ENCODE results near the gene EBP. TPM values are rescaled to one million over a fixed set of nuclear protein-coding genes. Genes with fewer than 3 reads are reported as not detected.

The EBP gene
- total RNA-seq, 2 donors from 2014 or later = 37.8 to 46.9 TPM

GRCh38 chrX:48491809-48492208 lies 29.8 kb upstream of the EBP start:
- no peak for TF ChIP-seq CTCF (IDR thresholded peaks at IDR 0.05)
- no peak for TF ChIP-seq POLR2A (IDR thresholded peaks at IDR 0.05)
- TF ChIP-seq POLR2AphosphoS5 (IDR thresholded peaks at IDR 0.05) = no peak

DNA sequence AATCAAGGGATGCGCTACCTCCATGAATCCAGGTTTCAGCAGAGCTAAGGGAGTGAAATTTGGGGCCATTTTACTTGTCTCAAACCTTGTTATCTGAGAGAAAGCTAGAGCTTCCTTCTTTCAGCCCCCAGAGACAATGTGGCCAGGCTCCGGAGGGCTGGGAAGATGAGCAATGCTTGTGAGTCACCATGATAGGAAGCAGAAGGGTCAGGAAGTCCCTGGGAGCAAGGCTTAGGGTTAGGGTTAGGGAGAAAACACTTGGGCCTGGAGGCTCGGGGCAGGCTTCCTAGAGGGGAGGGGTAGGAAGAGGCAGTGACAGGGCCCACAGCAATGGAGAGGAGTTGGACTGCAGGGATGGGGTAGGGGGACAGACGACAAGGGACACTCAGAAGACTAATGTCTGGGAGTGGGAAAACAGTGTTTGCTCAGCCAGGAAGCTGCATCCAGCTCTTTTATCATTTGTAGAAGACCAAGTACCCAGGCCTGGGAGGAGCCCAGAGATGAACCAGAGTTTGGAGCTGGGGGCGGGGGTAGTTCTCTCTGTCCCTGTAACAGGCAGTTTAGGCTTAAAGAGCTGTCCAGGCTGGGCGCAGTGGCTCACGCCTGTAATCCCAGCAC lies 29.2 kb upstream of the EBP start:
- 79% methylated on average over 7 of the region's 7 CpGs for WGBS
- intact Hi-C loops (cut with DNase I) = no loop called here
- H3K9me3 ChIP-seq = no peaks in the 10 kb centered on the region

More at GRCh38 chrX:48491809-48492208, 29.8 kb upstream of the EBP start:
- WGBS = 96% methylated on average over 7 of the region's 9 CpGs
- Histone ChIP-seq H3K4me1 (replicated peaks) (no peaks in the 10 kb centered on the region), H3K36me3 (no peaks in the 10 kb centered on the region), H3K27ac (no peak overlapping the region), H3K9me3 (no peaks in the 10 kb centered on the region), H3K27me3 (replicated peaks; ENCODE audit: insufficient read depth) (no peaks in the 10 kb centered on the region), H3K4me3 (no peak overlapping the region)
- no peak for DNase-seq (ENCODE audit: low spot score)
- intact Hi-C loops (cut with DNase I) = no loop called here

GRCh38 chrX:48493890-48494364 lies 27.7 kb upstream of the EBP start:
- intact Hi-C loops (cut with DNase I) = no loop called here
- WGBS = 9% methylated on average over 10 of the region's 10 CpGs
- Histone ChIP-seq H3K27ac (no peak overlapping the region), H3K27me3 (replicated peaks; ENCODE audit: insufficient read depth) (no peaks in the 10 kb centered on the region), H3K4me3 (no peak overlapping the region), H3K9me3 (no peaks in the 10 kb centered on the region), H3K36me3 (no peaks in the 10 kb centered on the region), H3K4me1 (replicated peaks) (no peaks in the 10 kb centered on the region)
- DNase-seq (ENCODE audit: low spot score) = no peak
- TF ChIP-seq CTCF (IDR thresholded peaks at IDR 0.05) = peak in 1 of 4 experiments; percentile 12
- TF ChIP-seq POLR2A (IDR thresholded peaks at IDR 0.05) = no peak

More for the DNA sequence above, 29.2 kb upstream of the EBP start:
- H3K4me3 ChIP-seq = no peak overlapping the region
- H3K4me1 ChIP-seq (replicated peaks) = no peaks in the 10 kb centered on the region
- H3K27me3 ChIP-seq (replicated peaks; ENCODE audit: insufficient read depth) = no peaks in the 10 kb centered on the region
- no peak for DNase-seq (ENCODE audit: low spot score)
- TF ChIP-seq POLR2A (IDR thresholded peaks at IDR 0.05) = no peak
- no peak for TF ChIP-seq CTCF (IDR thresholded peaks at IDR 0.05)
- TF ChIP-seq POLR2AphosphoS5 (IDR thresholded peaks at IDR 0.05) = no peak
- no peaks in the 10 kb centered on the region for H3K36me3 ChIP-seq
- no peak overlapping the region for H3K27ac ChIP-seq

DNA sequence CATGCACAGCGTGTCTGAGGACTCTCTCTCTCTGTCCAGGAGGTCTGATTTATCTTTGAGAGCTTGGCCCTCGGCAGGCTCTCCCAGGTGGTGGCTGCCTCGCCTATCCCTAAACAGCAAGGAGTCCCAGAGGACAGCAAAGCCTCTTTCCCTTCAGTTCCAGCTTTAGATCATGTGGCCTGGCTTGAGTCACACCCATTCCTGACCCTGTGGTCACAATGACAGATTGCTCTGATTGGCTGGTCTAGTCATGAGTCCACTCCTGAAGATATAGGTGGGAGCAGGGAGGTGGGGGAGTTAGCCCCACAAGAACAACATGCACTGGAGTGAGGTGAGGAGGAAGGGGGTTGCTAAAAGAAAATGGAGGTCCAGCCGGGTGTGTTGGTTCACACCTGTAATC lies 24.9 kb upstream of the EBP start:
- no peak for DNase-seq (ENCODE audit: low spot score)
- 80% methylated on average over 4 of the region's 4 CpGs for WGBS
- no peaks in the 10 kb centered on the region for H3K36me3 ChIP-seq
- H3K4me3 ChIP-seq = no peak overlapping the region
- intact Hi-C loops (cut with DNase I) = no loop called here
- H3K27me3 ChIP-seq (replicated peaks; ENCODE audit: insufficient read depth) = no peaks in the 10 kb centered on the region
- no peak overlapping the region for H3K27ac ChIP-seq
- H3K9me3 ChIP-seq = no peaks in the 10 kb centered on the region
- no peak for TF ChIP-seq POLR2AphosphoS5 (IDR thresholded peaks at IDR 0.05)
- no peak for TF ChIP-seq POLR2A (IDR thresholded peaks at IDR 0.05)
- no peak for TF ChIP-seq CTCF (IDR thresholded peaks at IDR 0.05)
- no peaks in the 10 kb centered on the region for H3K4me1 ChIP-seq (replicated peaks)

- no peak for DNase-seq (ENCODE audit: low spot score)
- intact Hi-C loops (cut with DNase I) = no loop called here
- Histone ChIP-seq H3K27me3 (replicated peaks; ENCODE audit: insufficient read depth) (no peaks in the 10 kb centered on the region), H3K9me3 (no peaks in the 10 kb centered on the region), H3K4me3 (no peak overlapping the region), H3K4me1 (replicated peaks) (no peaks in the 10 kb centered on the region), H3K27ac (no peak overlapping the region), H3K36me3 (no peaks in the 10 kb centered on the region)
- TF ChIP-seq POLR2AphosphoS5 (IDR thresholded peaks at IDR 0.05) (no peak), POLR2A (IDR thresholded peaks at IDR 0.05) (no peak), CTCF (IDR thresholded peaks at IDR 0.05) (no peak)
- 70% methylated on average over 4 of the region's 5 CpGs for whole genome bisulfite sequencing
Measured at GRCh38 chrX:48497871-48498270, 23.7 kb upstream of the EBP start.

Data from prostate gland (tissue), 2 donors.